Inflammatory macrophage treated with lipopolysaccharide for 4 hours (primary cell): ENCODE results near the gene SLC6A8.
"Not testable (repeated sequence)": the region's sequence is repeated elsewhere in the genome, so short reads cannot be mapped to it uniquely, and the experiment has no call there.

Source experiments
- DNase-seq: peaks from one replicate; pipeline ENCODE4 v3.0.0-alpha.2; 2020

Gene SLC6A8

GRCh38 chrX:153733651-153734240 lies 46.0 kb downstream of the SLC6A8 start:
- DNase-seq, result no peak

DNA sequence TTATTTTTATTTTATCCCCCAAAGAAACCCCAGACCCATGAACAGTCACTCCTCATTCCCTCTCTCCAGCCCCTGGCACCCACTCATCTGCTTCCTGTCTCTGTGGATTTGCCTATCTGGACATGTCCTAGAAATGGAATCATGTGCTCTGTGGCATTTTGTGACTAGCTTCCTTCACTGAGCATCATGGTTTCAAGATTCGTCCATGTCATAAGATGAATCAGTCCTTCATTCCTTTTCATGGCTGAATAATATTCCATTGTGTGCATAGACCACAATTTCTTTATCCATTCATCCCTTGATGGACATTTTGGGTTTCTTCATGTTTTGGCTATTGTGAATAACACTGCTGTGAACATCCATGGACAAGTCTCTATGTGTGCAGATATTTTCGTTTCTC lies 47.1 kb downstream of the SLC6A8 start:
- DNase-seq, result no peak

- peak; percentile 17 for DNase-seq
These were observed 47.5 kb downstream of the SLC6A8 start for GRCh38 chrX:153735274-153735673.

DNA sequence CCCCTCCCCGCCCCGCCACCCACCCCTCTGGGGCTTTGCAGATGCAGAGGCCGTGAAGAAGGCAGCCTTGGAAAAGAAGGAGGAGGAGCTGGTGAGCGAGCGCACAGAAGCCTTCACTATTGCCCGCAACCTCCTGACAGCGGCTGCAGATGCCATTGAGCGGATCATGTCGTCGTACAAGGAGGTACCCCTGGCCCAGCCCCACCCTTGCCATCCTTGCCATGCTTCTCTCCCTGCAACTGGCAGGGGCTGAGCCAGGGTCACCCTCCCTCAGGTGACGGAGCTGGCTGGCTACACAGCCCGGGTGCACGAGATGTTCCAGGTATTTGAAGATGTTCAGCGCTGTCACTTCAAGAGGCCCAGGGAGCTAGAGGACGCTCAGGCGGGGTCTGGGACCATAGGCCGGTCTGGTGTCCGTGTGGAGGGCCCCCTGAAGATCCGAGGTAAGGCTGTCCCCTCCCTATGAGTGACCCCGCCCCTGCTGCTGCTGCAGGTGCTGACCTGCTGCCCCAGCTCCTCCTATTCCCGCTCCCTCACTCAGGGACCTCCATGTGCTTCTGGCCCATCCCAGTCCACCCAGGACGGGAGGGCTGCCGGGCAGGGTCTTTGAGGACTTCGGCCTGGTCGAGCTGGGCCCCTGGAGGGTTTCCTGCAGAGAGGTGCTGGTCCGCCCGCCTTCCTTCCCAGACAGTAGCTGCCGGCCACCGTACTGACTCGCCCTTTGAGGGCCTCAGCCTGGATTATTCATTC lies 48.5 kb downstream of the SLC6A8 start:
- no peak for DNase-seq

DNA sequence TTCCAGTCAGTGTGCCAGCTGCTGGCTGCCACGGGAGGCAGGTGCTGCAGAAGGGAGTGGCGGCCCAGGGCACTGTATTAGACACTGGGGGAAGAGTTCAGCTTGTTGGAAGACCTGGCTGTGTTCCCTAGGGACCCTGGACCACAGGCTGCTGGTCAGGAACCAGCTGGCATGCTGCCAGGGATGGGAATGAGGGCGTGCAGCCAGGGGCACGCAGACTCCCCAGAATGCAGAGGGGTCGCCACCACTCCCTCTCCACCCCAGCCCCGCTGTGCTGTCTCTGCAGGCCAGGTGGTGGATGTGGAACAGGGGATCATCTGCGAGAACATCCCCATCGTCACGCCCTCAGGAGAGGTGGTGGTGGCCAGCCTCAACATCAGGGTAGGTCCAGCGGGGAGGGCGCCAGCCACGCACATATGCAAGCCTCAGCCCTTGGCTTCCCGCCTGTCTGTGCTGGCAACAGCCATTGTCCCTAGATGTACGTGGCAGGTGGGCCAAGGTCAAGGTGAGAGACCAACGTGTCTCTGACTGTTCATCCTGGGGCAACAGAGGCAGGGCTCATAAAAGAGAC lies 49.2 kb downstream of the SLC6A8 start:
- DNase-seq, result no peak

- no peak for DNase-seq
These were observed 50.4 kb downstream of the SLC6A8 start for GRCh38 chrX:153738056-153738605.

DNA sequence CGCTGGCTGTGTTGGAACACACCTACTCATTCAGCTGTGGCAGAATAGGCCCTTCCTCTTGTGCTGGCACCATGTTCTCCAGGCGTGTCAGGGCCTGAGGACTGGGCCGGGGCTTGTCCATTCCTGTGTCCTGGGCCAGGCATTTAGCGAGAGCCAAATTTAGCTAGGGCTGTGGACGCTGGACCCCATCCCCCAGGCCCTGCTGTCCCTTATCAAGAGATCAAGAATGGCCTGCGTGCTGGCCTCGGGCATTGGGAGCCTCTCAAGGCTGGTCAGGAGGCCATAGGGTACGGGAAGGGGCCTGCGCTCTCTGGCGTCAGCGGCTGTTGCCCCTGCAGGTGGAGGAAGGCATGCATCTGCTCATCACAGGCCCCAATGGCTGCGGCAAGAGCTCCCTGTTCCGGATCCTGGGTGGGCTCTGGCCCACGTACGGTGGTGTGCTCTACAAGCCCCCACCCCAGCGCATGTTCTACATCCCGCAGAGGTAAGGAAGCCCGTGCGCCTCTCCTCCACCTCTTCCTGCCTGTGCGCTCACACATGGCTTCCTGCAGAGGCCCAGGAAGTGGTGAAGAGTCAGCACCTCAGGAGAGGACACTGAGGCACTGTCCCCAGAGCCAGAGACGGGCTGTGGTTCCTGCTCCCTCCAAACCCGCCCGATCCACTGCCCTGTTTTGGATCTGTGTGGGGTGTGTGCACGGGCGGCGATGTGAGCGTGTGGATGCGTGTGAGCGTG lies 52.2 kb downstream of the SLC6A8 start:
- no peak for DNase-seq

DNA sequence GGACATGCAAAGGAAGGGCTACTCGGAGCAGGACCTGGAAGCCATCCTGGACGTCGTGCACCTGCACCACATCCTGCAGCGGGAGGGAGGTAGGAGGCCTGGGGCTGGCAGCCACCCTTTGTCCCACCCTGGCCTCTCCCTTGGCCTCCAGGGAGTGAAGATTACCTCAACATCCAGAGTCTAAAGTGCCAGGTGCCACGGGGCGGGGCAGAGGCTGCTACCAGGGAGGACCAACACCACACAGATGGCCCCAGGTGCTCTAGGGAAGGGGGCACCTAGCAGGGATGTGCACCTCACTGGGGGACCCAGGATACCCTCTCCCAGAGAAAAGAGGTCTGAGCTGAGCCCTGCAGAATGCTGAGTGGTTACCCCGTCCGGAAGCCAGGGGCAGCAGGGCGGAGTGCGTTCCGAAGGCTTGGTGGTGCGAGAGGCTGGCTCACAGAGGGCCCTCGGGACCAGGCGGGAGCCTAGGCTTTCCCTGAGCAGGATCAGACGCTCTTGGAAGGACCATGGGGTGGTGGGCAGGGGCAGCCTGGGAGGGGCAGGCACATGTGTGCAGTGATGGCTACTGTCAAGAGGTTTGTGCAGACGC lies 53.0 kb downstream of the SLC6A8 start:
- no peak for DNase-seq

DNA sequence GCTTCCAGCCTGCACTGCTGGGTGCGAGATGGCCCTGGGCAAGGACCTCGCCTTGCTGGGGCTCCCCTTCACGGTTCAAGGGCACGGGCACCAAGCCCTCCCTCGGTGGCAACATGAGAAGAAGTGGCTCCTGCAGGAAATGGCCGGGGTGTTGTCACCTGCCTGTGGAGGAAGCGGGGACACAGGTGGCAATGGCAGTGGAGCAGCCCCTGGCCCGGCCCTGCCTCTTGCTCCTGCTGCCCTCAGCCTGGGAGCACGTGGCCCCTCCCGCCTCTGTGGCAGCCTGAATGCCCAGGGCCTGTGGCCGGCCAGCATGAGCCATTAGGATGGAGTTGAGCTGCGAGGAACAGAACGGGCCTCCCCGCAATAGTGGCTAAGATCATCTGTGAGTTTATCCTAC lies 53.7 kb downstream of the SLC6A8 start:
- no peak for DNase-seq

DNA sequence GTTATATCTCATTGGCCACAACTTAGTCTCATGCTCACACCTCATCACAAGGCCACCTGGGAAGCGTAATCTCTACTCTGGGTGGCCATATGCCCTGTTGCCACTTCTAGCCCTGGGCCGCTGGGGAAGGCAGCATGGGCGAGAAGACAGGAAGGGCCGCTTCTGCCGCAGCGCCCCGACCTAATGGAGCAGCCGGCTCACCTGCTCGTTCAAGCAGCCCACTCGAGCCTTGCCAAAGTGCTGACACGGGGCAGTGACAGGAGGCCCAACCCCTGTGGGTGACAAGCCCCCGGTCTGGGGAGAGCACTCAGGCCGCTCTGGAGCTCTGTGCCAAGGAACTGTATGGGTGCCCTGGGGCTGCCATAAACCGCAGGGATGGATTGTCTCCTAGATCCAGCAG lies 54.4 kb downstream of the SLC6A8 start:
- DNase-seq, result not testable (repeated sequence)

GRCh38 chrX:153742796-153743467 lies 55.2 kb downstream of the SLC6A8 start:
- not testable (repeated sequence) for DNase-seq

- not testable (repeated sequence) for DNase-seq
These were observed 55.9 kb downstream of the SLC6A8 start for GRCh38 chrX:153743468-153744209.

DNA sequence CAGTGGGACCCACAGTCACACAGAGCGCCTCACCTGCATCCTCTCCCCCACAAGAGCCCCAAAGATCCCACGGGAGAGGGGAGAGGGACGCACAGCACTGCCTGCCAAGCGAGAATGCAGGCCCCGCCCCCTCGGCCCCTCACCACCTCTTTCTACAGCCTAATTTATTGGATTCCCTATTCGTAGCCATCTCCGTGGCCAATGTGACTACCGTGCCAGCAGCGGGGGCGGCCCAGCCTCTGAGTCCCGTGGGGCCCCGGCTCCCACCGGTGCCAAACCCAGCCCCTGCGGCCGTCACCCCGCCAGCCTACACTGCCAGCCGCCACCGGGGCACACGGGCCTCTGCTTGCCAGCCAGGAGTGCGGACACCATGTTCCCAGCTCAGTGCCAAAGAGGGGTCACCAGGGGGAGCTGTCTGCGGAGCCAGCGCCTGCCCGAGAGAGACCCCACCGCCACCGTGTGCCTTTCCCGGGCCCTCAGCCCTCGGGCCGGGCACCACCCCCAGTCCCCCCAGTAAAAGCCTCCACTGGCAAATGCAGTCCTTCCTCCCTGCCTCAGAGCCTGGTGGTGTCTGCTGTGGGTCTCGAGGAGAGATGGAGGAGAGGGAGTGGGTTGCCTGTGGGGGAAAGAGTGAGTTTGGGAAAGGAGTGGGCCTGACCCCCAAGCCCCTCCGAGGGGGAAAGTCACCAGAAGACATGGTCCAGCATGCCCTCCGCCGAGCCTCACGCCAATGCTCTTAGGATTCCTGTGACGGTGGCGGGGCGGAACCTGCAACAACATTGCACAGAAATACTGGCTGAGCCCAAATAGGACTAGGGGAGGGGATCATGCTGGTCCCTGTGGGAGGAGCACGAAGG lies 56.7 kb downstream of the SLC6A8 start:
- DNase-seq, result no peak

- not testable (repeated sequence) for DNase-seq
These were observed 57.3 kb downstream of the SLC6A8 start for GRCh38 chrX:153745067-153745433.
